Measurements from ENCODE around the gene KIAA1958.

Gene KIAA1958

GRCh38 chr9:112533660-112534059, 47.0 kb downstream of the KIAA1958 start:
- no peak for DNase-seq

GRCh38 chr9:112535301-112535700, 48.7 kb downstream of the KIAA1958 start:
- no peak for DNase-seq

GRCh38 chr9:112535811-112536210, 49.2 kb downstream of the KIAA1958 start:
- no peak for DNase-seq

GRCh38 chr9:112537561-112537960, 50.9 kb downstream of the KIAA1958 start:
- DNase-seq, result no peak

GRCh38 chr9:112540800-112541199, 54.2 kb downstream of the KIAA1958 start:
- DNase-seq, result no peak

- DNase-seq, result no peak
Measured at GRCh38 chr9:112541685-112542084, 55.1 kb downstream of the KIAA1958 start.

- no peak for DNase-seq
Measured at GRCh38 chr9:112542593-112543292, 56.1 kb downstream of the KIAA1958 start.

- DNase-seq, result no peak
Measured at GRCh38 chr9:112544477-112544876, 57.9 kb downstream of the KIAA1958 start.

GRCh38 chr9:112545237-112545636, 58.6 kb downstream of the KIAA1958 start:
- no peak for DNase-seq

GRCh38 chr9:112546149-112547012, 59.8 kb downstream of the KIAA1958 start:
- no peak for DNase-seq

GRCh38 chr9:112548051-112548440, 61.4 kb downstream of the KIAA1958 start:
- DNase-seq, result no peak

GRCh38 chr9:112548836-112549595, 62.4 kb downstream of the KIAA1958 start:
- no peak for DNase-seq

GRCh38 chr9:112550531-112550930, 63.9 kb downstream of the KIAA1958 start:
- no peak for DNase-seq

GRCh38 chr9:112551641-112552040, 65.0 kb downstream of the KIAA1958 start:
- DNase-seq, result no peak

GRCh38 chr9:112552229-112553056, 65.8 kb downstream of the KIAA1958 start:
- no peak for DNase-seq

- DNase-seq, result no peak
Measured at GRCh38 chr9:112553256-112553826, 66.7 kb downstream of the KIAA1958 start.

GRCh38 chr9:112554516-112554915, 67.9 kb downstream of the KIAA1958 start:
- no peak for DNase-seq

- no peak for DNase-seq
Measured at GRCh38 chr9:112555101-112555643, 68.5 kb downstream of the KIAA1958 start.

- DNase-seq, result no peak
Measured at GRCh38 chr9:112555844-112556482, 69.3 kb downstream of the KIAA1958 start.

GRCh38 chr9:112556497-112557442, 70.1 kb downstream of the KIAA1958 start:
- no peak for DNase-seq
